Stimulated activated naive CD8-positive, alpha-beta T cell treated with anti-CD3 and anti-CD28 coated beads, Interleukin-15, Interleukin-2, amounts not matched to agents 100 U/mL and 50 U/mL, for 24 hours (primary cell): Measurements from ENCODE around the gene RAB31.
"Not testable (repeated sequence)": the region's sequence is repeated elsewhere in the genome, so short reads cannot be mapped to it uniquely, and the experiment has no call there.

Experiments
- ATAC-seq: fragments of 150-1000 bp; cut with Tn5 transposase; one replicate; pipeline ENCODE4 v1.10.0; 2021
- DNase-seq: peaks from one replicate; pipeline ENCODE4 v3.0.0; 2021

Gene RAB31

GRCh38 chr18:9839211-9839610, 131.1 kb downstream of the RAB31 start:
- ATAC-seq, result no peak
- no peak for DNase-seq

- ATAC-seq (no peak), DNase-seq (no peak)
Measured at GRCh38 chr18:9839853-9840252, 131.8 kb downstream of the RAB31 start.

GRCh38 chr18:9841752-9842151, 133.7 kb downstream of the RAB31 start:
- no peak for ATAC-seq
- DNase-seq, result no peak

GRCh38 chr18:9842448-9842847, 134.3 kb downstream of the RAB31 start:
- ATAC-seq (no peak), DNase-seq (no peak)

- no peak for ATAC-seq
Measured at GRCh38 chr18:9845256-9845655, 137.2 kb downstream of the RAB31 start.

GRCh38 chr18:9846162-9846925, 138.2 kb downstream of the RAB31 start:
- DNase-seq, result no peak
- no peak for ATAC-seq

More at GRCh38 chr18:9845256-9845655, 137.2 kb downstream of the RAB31 start:
- no peak for DNase-seq

- no peak for ATAC-seq
Measured at GRCh38 chr18:9848170-9848879, 140.2 kb downstream of the RAB31 start.

GRCh38 chr18:9849407-9850283, 141.5 kb downstream of the RAB31 start:
- DNase-seq (no peak), ATAC-seq (no peak)

More at GRCh38 chr18:9848170-9848879, 140.2 kb downstream of the RAB31 start:
- no peak for DNase-seq

GRCh38 chr18:9850309-9850708, 142.2 kb downstream of the RAB31 start:
- ATAC-seq, result no peak
- no peak for DNase-seq

- ATAC-seq (no peak), DNase-seq (no peak)
Measured at GRCh38 chr18:9851511-9851910, 143.4 kb downstream of the RAB31 start.

GRCh38 chr18:9852266-9853081, 144.4 kb downstream of the RAB31 start:
- ATAC-seq (no peak), DNase-seq (no peak)

GRCh38 chr18:9854801-9855676, 146.9 kb downstream of the RAB31 start:
- ATAC-seq, result no peak
- DNase-seq, result no peak

- ATAC-seq, result no peak
Measured at GRCh38 chr18:9855681-9856080, 147.6 kb downstream of the RAB31 start.

GRCh38 chr18:9856092-9856491, 148.0 kb downstream of the RAB31 start:
- no peak for DNase-seq
- ATAC-seq, result no peak

More at GRCh38 chr18:9855681-9856080, 147.6 kb downstream of the RAB31 start:
- no peak for DNase-seq

- DNase-seq, ATAC-seq: not testable (repeated sequence)
Measured at GRCh38 chr18:9857479-9857998, 149.4 kb downstream of the RAB31 start.

GRCh38 chr18:9858642-9859041, 150.5 kb downstream of the RAB31 start:
- ATAC-seq (no peak), DNase-seq (no peak)

- ATAC-seq (no peak), DNase-seq (no peak)
Measured at GRCh38 chr18:9859232-9859631, 151.1 kb downstream of the RAB31 start.

- no peak for ATAC-seq
- no peak for DNase-seq
Measured at GRCh38 chr18:9860682-9861081, 152.6 kb downstream of the RAB31 start.

GRCh38 chr18:9861157-9861556, 153.1 kb downstream of the RAB31 start:
- ATAC-seq, result no peak
- no peak for DNase-seq

- ATAC-seq (peak; percentile 77), DNase-seq (no peak)
Measured at GRCh38 chr18:9861933-9862332, 153.8 kb downstream of the RAB31 start.
